Stimulated activated naive CD4-positive, alpha-beta T cell (primary cell): ENCODE data around the gene UCK2.

Source experiments
- DNase-seq, 6 experiments: peaks; one replicate each; lab custom pipeline; 2025; lab: John Stamatoyannopoulos, UW

UCK2 gene

DNA sequence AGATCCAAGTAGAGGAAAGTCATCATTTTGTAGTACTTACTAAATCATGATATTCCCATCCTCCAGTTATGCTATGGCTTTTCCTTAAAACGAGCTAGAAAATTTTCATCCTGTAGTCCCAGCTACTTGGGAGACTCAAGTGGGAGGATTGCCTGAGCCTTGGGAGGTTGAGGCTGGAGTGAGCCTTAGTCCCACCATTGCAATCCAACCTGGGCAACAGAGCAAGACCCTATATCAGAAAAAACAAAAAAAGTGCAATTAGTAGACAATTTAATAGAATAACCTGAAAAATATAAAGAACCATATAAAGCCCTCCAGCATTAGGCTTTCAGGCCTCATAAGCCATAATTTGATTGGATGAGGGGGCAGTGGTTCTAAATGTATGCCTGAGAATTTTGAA, 6.8 kb downstream of the UCK2 start:
- DNase-seq: no peak

- DNase-seq: no peak
Measured at GRCh38 chr1:165834881-165835280, 7.5 kb downstream of the UCK2 start.

DNA sequence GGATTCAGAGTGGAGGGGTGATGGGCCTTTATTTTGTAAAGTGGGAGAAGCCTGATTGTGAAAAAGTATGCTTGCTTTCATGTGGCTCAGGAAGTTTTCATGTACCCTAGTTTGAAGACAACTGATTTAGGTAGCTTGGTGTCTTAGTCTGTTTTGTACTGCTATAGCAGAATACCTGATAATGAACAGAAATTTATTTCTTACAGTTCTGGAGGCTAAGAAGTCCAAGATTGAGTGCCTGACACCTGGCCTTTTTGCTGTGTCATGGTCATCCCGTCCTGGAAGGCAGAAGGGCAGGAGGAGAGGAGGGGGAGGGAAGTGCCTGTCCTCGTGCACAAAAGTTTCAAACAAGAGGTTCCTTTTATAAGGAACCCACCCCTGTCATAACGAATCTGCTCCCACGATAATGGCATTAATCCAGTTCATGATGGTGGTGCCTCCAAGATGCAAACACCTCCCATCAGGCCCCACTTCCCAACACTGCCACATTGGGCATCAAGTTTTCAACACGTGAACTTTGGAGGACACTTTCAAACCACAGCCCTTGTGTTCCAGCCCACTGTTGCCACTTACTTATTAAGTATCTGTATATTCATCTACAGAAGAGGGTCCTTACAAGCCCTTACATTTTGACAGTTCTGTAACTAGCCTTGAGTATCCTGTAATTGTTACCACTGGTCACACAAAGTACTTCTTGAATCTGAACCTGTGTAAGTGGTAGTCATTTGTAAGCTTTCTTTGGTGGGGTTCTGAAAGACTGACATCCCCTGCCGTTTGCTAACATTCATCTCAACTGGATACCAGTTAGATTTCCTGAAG, 9.5 kb downstream of the UCK2 start:
- no peak for DNase-seq

DNA sequence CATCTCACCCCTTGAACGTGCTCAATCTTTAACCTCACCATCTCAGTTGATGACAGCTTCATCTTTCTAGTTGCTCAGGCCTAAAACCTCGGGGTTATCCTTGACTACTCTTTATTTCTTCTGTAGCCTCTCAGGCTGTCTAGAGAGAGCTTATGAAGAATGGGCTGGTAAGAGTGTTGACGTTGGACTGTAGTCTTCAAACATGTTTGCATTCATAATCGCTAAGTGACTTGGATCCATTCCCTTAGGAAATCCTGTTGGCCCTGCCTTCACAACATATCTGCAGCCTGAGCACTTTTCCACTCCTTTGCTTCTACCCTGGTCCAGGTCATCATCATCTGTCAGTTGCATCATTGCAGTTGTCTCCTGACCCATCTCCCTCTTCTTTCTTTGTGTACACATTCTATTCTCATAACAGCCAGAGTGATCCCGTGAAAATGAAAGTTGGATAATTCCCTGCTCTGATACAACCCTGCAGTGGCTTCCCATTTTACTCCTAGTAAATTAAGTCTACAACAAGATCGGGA, 10.5 kb downstream of the UCK2 start:
- DNase-seq: no peak

- DNase-seq: no peak
Measured at GRCh38 chr1:165840423-165840822, 13.0 kb downstream of the UCK2 start.

DNA sequence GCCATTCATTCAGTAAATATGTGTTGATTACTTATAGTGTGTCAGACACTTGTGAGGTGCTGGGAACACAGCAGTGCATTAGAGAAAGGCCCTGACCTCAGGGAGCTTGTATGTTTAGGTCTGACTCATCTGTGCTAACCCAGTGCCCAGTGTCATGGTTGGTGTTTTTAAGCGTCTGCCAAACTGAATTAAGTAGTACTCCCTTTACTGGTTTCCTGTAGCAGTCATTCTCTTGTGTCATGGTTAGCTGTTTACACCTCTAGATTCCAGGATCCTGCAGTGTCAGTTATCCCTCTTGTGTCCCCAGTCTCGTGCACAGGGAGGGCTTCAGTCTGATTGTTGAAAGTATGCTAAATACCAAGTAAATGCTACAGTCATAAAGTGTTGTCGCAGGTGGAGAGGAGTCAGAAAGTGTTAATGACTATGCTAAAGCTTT, 14.2 kb downstream of the UCK2 start:
- no peak for DNase-seq

- DNase-seq: no peak
Measured at GRCh38 chr1:165842023-165842670, 14.7 kb downstream of the UCK2 start.

DNA sequence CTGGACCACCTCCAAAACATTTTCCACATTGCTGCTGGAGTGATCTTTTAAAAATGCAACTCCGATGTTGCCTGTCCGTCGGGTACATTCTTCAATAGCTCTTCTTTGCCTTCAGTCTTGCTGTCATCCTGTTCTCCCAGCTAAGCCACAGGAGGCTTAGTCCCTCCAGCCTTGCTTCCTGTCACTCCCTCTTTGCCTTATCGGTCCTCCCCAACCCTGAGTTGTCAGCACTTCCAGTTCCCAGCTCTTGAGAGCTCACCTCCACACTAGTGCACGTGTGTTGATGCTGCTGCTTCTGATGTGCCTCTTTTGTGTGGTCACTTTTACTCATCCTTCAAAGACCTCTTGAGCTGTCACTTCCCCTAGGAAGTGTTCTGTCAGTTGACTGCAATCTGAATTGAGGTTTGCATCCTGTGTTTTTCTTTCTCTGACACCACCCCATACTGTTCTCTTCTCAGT, 15.3 kb downstream of the UCK2 start:
- peak in 3 of 6 experiments; percentile 9 to 19 (median 12) for DNase-seq

DNA sequence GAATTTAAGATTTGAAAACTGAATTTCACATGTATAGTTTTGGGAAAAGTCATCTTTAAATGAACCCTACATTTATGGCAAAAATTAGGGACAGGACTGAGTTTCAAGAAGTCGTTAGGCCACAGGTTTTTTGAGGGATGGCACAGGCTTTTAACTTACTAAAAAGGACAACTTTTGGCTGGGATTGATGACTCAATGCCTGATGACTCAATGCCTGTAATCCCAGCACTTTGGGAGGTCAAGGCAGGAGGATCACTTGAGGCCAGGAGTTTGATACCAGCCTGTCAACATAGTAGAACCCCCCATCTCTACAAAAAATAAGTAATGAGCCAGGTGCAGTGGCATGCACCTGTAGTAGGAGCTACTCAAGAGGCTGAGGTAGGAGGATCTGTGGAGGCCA, 15.9 kb downstream of the UCK2 start:
- no peak for DNase-seq

GRCh38 chr1:165844114-165844798, 16.8 kb downstream of the UCK2 start:
- DNase-seq: no peak

- no peak for DNase-seq
Measured at GRCh38 chr1:165844933-165845332, 17.5 kb downstream of the UCK2 start.

- no peak for DNase-seq
Measured at GRCh38 chr1:165845569-165845968, 18.2 kb downstream of the UCK2 start.

DNA sequence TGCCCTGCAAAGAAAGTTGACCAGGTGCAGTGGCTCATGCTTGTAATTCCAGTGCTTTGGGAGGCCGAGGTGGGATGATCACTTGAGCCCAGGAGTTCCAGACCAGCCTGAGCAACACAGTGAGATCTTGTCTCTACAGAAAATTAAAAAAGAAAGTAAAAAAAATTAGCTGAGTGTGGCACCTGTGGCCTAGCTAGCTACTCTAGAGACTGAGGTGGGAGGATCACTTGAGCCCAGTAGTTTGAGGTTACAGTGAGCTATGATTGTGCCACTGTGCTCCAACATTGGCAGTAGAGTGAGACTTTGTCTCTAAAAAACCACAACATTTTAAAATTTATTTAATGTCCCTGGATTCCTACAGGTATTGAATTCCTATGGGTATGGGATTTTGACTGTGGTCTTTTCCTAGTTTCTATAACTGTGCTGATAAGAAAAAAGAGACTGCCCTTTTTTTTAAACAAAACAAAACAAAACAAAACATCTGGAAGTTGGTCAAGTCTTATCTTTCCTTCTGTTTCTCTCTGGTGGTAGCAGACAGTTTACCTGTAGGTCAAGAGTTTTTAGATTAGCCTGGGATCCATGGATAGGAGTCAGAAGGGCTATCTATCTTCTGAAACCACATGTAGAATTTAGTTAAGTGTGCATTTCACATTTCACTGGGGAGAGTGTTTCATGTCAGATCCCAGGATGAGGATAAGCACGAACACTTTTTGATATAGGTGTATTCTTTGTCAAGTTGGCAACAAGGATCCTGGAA, 18.8 kb downstream of the UCK2 start:
- DNase-seq: no peak

- no peak for DNase-seq
Measured at GRCh38 chr1:165847486-165847885, 20.1 kb downstream of the UCK2 start.

DNA sequence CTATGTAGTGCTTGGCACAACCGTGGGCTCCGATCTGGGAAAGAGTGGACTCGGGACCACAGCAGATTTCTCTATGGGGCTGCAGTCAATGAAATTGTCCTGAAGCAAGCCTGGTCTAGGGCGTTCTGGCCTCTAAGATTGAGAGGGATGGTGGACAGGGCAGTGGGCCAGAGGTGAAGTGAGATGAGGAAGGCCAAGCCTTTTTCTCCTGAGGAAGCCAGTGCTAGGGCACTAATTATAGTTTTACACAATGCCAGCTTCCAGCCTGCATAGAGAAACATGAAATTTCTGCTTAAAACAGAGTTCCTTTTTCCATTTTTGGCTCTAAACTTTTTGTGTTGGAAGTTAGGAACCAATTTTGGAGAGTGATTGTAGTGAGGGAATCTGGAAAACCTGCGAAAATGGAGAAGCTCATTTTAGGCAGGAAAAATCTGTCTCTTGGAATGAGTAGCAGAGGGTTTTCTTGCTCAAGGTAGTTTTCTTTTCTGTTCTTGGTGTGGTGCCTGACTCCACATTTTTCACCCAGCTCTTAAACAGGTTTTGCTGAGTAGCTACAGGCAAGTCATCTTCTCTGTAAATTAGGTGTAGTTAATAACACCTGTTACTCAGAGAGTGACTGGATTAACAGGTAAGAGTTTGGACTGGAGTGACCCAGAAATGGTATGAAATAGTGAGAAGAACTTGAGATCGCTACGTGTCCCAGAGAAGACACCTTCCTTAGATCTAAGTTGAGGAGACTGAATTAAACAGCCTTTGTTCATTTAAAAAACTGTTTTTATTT, 22.1 kb downstream of the UCK2 start:
- DNase-seq: no peak

- DNase-seq: no peak
Measured at GRCh38 chr1:165851034-165851658, 23.7 kb downstream of the UCK2 start.

GRCh38 chr1:165852871-165853270, 25.5 kb downstream of the UCK2 start:
- no peak for DNase-seq

GRCh38 chr1:165853528-165854075, 26.2 kb downstream of the UCK2 start:
- DNase-seq: no peak

DNA sequence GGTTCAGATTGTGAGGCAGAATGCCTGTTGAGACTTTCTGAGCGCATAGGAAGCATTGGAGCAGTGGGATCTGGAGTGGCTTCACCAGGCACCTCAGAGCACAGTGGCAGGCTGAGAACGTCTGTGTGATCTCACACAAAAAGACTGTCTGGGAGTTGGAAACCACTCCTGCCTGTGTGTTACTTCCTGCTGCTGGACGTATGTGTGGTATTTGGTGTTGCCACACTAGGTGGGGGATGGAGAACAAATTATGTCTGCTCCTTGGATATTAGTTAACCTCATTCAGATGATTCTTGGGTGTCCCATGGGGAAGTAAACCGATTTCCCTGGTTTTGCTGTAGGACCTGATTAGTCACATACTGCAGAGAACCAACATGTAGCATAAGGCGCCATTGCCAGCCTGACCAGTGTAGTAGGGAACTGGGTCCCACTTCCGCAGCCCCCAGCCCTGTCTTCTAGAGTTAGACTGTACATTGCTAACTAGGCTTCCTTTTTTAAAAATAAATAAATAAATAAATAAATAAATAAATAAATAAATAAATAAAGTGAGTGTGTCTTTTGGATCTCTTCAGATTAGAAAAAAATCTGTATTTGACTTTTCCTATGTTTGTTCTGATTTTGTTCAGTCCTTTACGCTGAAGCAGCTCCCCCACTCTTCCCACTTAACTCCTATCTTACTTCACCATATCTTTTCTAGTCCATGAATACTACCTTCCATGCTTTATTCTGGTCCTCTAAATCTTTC, 26.9 kb downstream of the UCK2 start:
- no peak for DNase-seq
